HepG2 (cell line): ENCODE data around the gene MEGF6. TPM values are rescaled to one million over a fixed set of nuclear protein-coding genes. Genes with fewer than 3 reads are reported as not detected.

Experiments
- ATAC-seq: fragments of 200-7000 bp; cut with Tn5 transposase; 3 replicates; pipeline ENCODE4 v1.9.1; 2020; ENCODE audit warnings: mild to moderate bottlenecking, moderate library complexity
- BruUV-seq: library from RNA; stranded (reverse); fragments of 400-500 nt; replicated peaks from 2 replicates; lab custom pipeline; 2021; lab: Mats Ljungman, UMichigan
- CTCF ChIA-PET: fragments of 300-600 bp; formaldehyde crosslinking; extraction: SDS; loops from one replicate; lab custom pipeline; 2021; ENCODE audit warnings: low total read pairs, inconsistent platforms, low intra/inter-chr PET ratio; lab: Yijun Ruan, JAX
- POLR2A ChIA-PET: fragments of 350-600 bp; sonication (Branson Sonifier 250); formaldehyde crosslinking; loops from one replicate; lab custom pipeline; 2020; ENCODE audit warnings: antibody characterized with exemption, inconsistent platforms; lab: Yijun Ruan, JAX
- DNase-seq: peaks from one replicate; pipeline ENCODE4 v3.0.0-alpha.2; 2015; ENCODE audit warnings: low spot score
- FAIRE-seq: peaks from 3 replicates; lab custom pipeline; 2011; peaks lifted over from hg19 to GRCh38; lab: Jason Lieb, UNC
- H2AFZ ChIP-seq: one replicate; pipeline ENCODE4 v1.6.1; 2011; ENCODE audit warnings: low read length, inconsistent platforms
- H3K27ac ChIP-seq: fragments of 300-600 bp; 3 replicates; pipeline ENCODE4 v1.8.0; 2011; ENCODE audit warnings: mixed run types, mild to moderate bottlenecking, mixed read lengths, low read length, inconsistent platforms; ENCODE audit not compliant: insufficient read depth; ENCODE audit errors: extremely low read length
- H3K27me3 ChIP-seq, 2 experiments: fragments of 200-600 bp in 1 of 2; 2 replicates in 1 of 2; 3 replicates in 1 of 2; pipeline versions ENCODE4 v1.6.0 to v1.8.0; 2011; ENCODE audit warnings: low read length in 2 of 2, mild to moderate bottlenecking in 2 of 2, moderate library complexity in 2 of 2, inconsistent platforms in 1 of 2; ENCODE audit not compliant: insufficient read depth in 2 of 2, control insufficient read depth in 1 of 2
- H3K36me3 ChIP-seq, 2 experiments: fragments of 200-600 bp in 1 of 2; replicated peaks in 1 of 2; 2 replicates in 1 of 2; 3 replicates in 1 of 2; pipeline versions ENCODE4 v1.5.1 to v1.8.0; 2011; ENCODE audit warnings: low read length in 2 of 2, inconsistent platforms in 1 of 2; ENCODE audit not compliant: insufficient read depth in 2 of 2, control insufficient read depth in 1 of 2
- H3K4me1 ChIP-seq: 2 replicates; pipeline ENCODE4 v1.5.1; 2012; ENCODE audit warnings: low read length, inconsistent platforms; ENCODE audit not compliant: insufficient read depth
- H3K4me2 ChIP-seq: 2 replicates; pipeline ENCODE4 v1.6.0; 2011; ENCODE audit warnings: low read depth, low read length, inconsistent platforms
- H3K4me3 ChIP-seq, 3 experiments: fragments of 200-600 bp in 1 of 3; sonication (generic), shearing (Covaris generic) in 1 of 3; replicated peaks in 1 of 3; 2 replicates each; pipeline ENCODE4 v1.5.1; 2011 to 2016; ENCODE audit warnings: low read length in 3 of 3, inconsistent platforms in 2 of 3, low read depth in 2 of 3, mild to moderate bottlenecking in 2 of 3, control low read depth in 1 of 3, mixed read lengths in 1 of 3; ENCODE audit not compliant: insufficient read depth in 1 of 3
- H3K79me2 ChIP-seq: one replicate; pipeline ENCODE4 v1.6.1; 2011; ENCODE audit warnings: low read length, inconsistent platforms; ENCODE audit not compliant: insufficient read depth
- H3K9ac ChIP-seq: 2 replicates; pipeline ENCODE4 v1.6.0; 2011; ENCODE audit warnings: mild to moderate bottlenecking, low read depth, low read length, inconsistent platforms; ENCODE audit not compliant: insufficient read depth
- H3K9me3 ChIP-seq: 2 replicates; pipeline ENCODE4 v1.5.1; 2012; ENCODE audit warnings: mild to moderate bottlenecking, low read length
- H4K20me1 ChIP-seq: 2 replicates; pipeline ENCODE4 v1.6.0; 2011; ENCODE audit warnings: inconsistent platforms, mild to moderate bottlenecking, low read length, moderate library complexity; ENCODE audit not compliant: insufficient read depth
- AGO2 ChIP-seq: fragments of 200-400 bp; formaldehyde crosslinking; optimal IDR thresholded peaks from 2 replicates; pipeline ENCODE3; 2017; ENCODE audit warnings: mild to moderate bottlenecking, low read depth, low read length, moderate library complexity
- ATM ChIP-seq: fragments of 450-650 bp; IDR thresholded peaks from 2 replicates; pipeline ENCODE4 v1.7.1; 2017; ENCODE audit warnings: mild to moderate bottlenecking, borderline replicate concordance
- CREB1 ChIP-seq, 2 experiments: fragments of 450-650 bp in 1 of 2; IDR thresholded peaks; 2 replicates each; pipeline ENCODE4 v1.6.1; 2016 to 2017; ENCODE audit warnings: control low read depth in 1 of 2, mild to moderate bottlenecking in 1 of 2, missing compliant biosample characterization in 1 of 2, missing genetic modification characterization in 1 of 2
- KDM2A ChIP-seq: sonication (generic); formaldehyde crosslinking; IDR thresholded peaks from 2 replicates; pipeline ENCODE4 v1.4.0; 2020; ENCODE audit warnings: low read depth, missing genetic modification reagents, borderline replicate concordance
- POLR2G ChIP-seq: fragments of 200-400 bp; formaldehyde crosslinking; IDR thresholded peaks from 2 replicates; pipeline ENCODE4 v1.6.1; 2018; ENCODE audit warnings: mild to moderate bottlenecking, low read depth, low read length, moderate library complexity
- RBFOX2 ChIP-seq: fragments of 200-400 bp; formaldehyde crosslinking; IDR thresholded peaks from 2 replicates; pipeline ENCODE4 v1.6.1; 2017; ENCODE audit warnings: low read depth, mild to moderate bottlenecking, low read length
- ZFP82 ChIP-seq: sonication (generic); formaldehyde crosslinking; IDR thresholded peaks from 2 replicates; pipeline ENCODE4 v1.5.1; 2020; ENCODE audit warnings: mild to moderate bottlenecking, missing genetic modification reagents, borderline replicate concordance
- ZNF530 ChIP-seq: sonication (generic); formaldehyde crosslinking; IDR thresholded peaks from 2 replicates; pipeline ENCODE4 v1.5.0; 2020; ENCODE audit warnings: low read depth, mild to moderate bottlenecking, missing genetic modification reagents
- ZNF672 ChIP-seq: sonication (generic); formaldehyde crosslinking; IDR thresholded peaks from 2 replicates; pipeline ENCODE4 v1.8.1; 2022; ENCODE audit warnings: missing genetic modification reagents
- ZNF768 ChIP-seq: sonication (generic); formaldehyde crosslinking; IDR thresholded peaks from 2 replicates; pipeline ENCODE4 v1.4.0; 2020; ENCODE audit warnings: missing genetic modification reagents
- ZNF788 ChIP-seq: sonication (generic); formaldehyde crosslinking; IDR thresholded peaks from 2 replicates; pipeline ENCODE4 v1.5.0; 2020; ENCODE audit warnings: mild to moderate bottlenecking, missing genetic modification reagents, borderline replicate concordance
- ZNF878 ChIP-seq: sonication (generic); formaldehyde crosslinking; IDR thresholded peaks from 2 replicates; pipeline ENCODE4 v1.8.1; 2023; ENCODE audit warnings: mild to moderate bottlenecking, missing genetic modification reagents, moderate library complexity
- WGBS: methylation state at CpG from one replicate; pipeline ENCODE4 v1.1.6; 2017; ENCODE audit warnings: low lambda C conversion rate; 5-methylcytosine and 5-hydroxymethylcytosine counted together
- in situ Hi-C: cut with HindIII; loops from 2 replicates; pipeline ENCODE4 v1.10.0; 2017; ENCODE audit warnings: low pct_unique_long_range_greater_than_20kb; ENCODE audit not compliant: extremely low pct_ligation_motif_present
- intact Hi-C: fragments of 100-400 bp; cut with micrococcal nuclease; formaldehyde crosslinking; loops from one replicate; pipeline ENCODE4 v1.10.0; 2022; ENCODE audit not compliant: unreplicated experiment
- polyA plus RNA-seq, 8 experiments: library from polyadenylated mRNA; depleted of rRNA in 3 of 8; stranded (reverse) in 7 of 8; unstranded in 1 of 8; fragments of >200 nt; fragmentation: Illumina TruSeq in 4 of 8; extraction: Trizol in 4 of 8; gene quantifications; 2 replicates each; pipeline versions ENCODE4 v1.2.1 to v1.2.3, GENCODE V29; 2011 to 2016; ENCODE audit warnings: low read depth in 4 of 8, missing spikeins in 1 of 8, mixed read lengths in 1 of 8; ENCODE audit not compliant: insufficient read depth in 1 of 8
- total RNA-seq, 5 experiments: library from RNA; depleted of rRNA; stranded (reverse); fragments of >200 nt; fragmentation: Illumina TruSeq; extraction: Trizol; gene quantifications; 2 replicates each; pipeline ENCODE4 v1.2.3, GENCODE V29; 2016; ENCODE audit warnings: low read depth in 1 of 5

The MEGF6 gene
- total and polyA plus RNA-seq, 2 of the 13 experiments (the other 11 are each of a cell fraction or from before 2014, with no cell fraction given): 1.9 TPM

- peaks cover 5% of the 10 kb centered on the region for H3K79me2 ChIP-seq
- in situ Hi-C loops (no loop called here), intact Hi-C loops (no loop called here)
- H3K27ac ChIP-seq: no peak overlapping the region
- WGBS: 98% methylated on average over 24 of the region's 26 CpGs
- CTCF ChIA-PET: no interaction called here
- no peaks in the 10 kb centered on the region for H4K20me1 ChIP-seq
- no peaks in the 10 kb centered on the region for H3K27me3 ChIP-seq
- H3K36me3 ChIP-seq: peaks cover 20 to 39% of the 10 kb centered on the region in 2 experiments
- BruUV-seq: no TSS peak
- no peaks in the 10 kb centered on the region for H3K9me3 ChIP-seq
- POLR2A ChIA-PET: no interaction called here
- H2AFZ ChIP-seq: no peak overlapping the region
- FAIRE-seq: no peak
- peaks cover 24% of the 10 kb centered on the region for H3K4me1 ChIP-seq
- TF ChIP-seq ZNF530 (CRISPR knock-in tag) (no peak), RBFOX2 (0 out of 2 replicates have a peak, but pooled peaks have one; percentile 31), ATM (no peak), ZNF788 (CRISPR knock-in tag) (no peak), AGO2 (peak; percentile 57), ZNF768 (CRISPR knock-in tag) (no peak), KDM2A (CRISPR knock-in tag) (no peak), POLR2G (0 out of 2 replicates have a peak, but pooled peaks have one; percentile 17)
- ATAC-seq: no peak
- no peak overlapping the region for H3K4me3 ChIP-seq
- no peak for DNase-seq
- no peak overlapping the region for H3K9ac ChIP-seq
- no peak overlapping the region for H3K4me2 ChIP-seq
These were observed 16.4 kb upstream of the MEGF6 start for GRCh38 chr1:3627515-3628253.

- TF ChIP-seq CREB1 (IDR thresholded peaks at IDR 0.05) (no peak), CREB1 (CRISPR knock-in tag; IDR thresholded peaks at IDR 0.05) (0 out of 2 replicates have a peak, but pooled peaks have one; percentile 16), ZNF672 (CRISPR knock-in tag) (no peak), ZFP82 (CRISPR knock-in tag) (0 out of 2 replicates have a peak, but pooled peaks have one; percentile 48), ZNF878 (CRISPR knock-in tag) (no peak)
- TF ChIP-seq, all 625 proteins: peak for 2
- in situ Hi-C loops: no loop called here
- no peak for FAIRE-seq
- H3K4me2 ChIP-seq: peak overlapping the region; percentile 89
- peaks cover 5% of the 10 kb centered on the region for H3K79me2 ChIP-seq
- peaks cover 30% of the 10 kb centered on the region for H3K4me1 ChIP-seq
- H3K36me3 ChIP-seq: peaks cover 17 to 32% of the 10 kb centered on the region in 2 experiments
- no peaks in the 10 kb centered on the region for H3K9me3 ChIP-seq
- no peak for ATAC-seq
- H3K27ac ChIP-seq: peak overlapping the region; percentile 90
- no peaks in the 10 kb centered on the region for H4K20me1 ChIP-seq
- no peaks in the 10 kb centered on the region for H3K27me3 ChIP-seq
- H2AFZ ChIP-seq: no peak overlapping the region
- BruUV-seq: TSS peak; percentile 59
- POLR2A ChIA-PET: interaction anchor here (0.8 to 1.2 kb wide), 3 partner anchors 12 to 173 kb away, joined by 3 to 4 read pairs (median 3); no protein-coding TSS in a partner anchor
- peak overlapping the region; percentile 67 to 95 (median 94) for H3K4me3 ChIP-seq
- H3K9ac ChIP-seq: peak overlapping the region; percentile 76
- CTCF ChIA-PET: no interaction called here
- DNase-seq: no peak
- intact Hi-C loops: no loop called here
- 46% methylated on average over 4 of the region's 4 CpGs for WGBS
These were observed 14.7 kb upstream of the MEGF6 start for GRCh38 chr1:3626025-3626424.
